ENCODE measurements around the gene REEP2. TPM values are rescaled to one million over a fixed set of nuclear protein-coding genes. Genes with fewer than 3 reads are reported as not detected.

Gene REEP2
- total RNA-seq, 1 experiment from 2014 or later: 2.7 TPM

DNA sequence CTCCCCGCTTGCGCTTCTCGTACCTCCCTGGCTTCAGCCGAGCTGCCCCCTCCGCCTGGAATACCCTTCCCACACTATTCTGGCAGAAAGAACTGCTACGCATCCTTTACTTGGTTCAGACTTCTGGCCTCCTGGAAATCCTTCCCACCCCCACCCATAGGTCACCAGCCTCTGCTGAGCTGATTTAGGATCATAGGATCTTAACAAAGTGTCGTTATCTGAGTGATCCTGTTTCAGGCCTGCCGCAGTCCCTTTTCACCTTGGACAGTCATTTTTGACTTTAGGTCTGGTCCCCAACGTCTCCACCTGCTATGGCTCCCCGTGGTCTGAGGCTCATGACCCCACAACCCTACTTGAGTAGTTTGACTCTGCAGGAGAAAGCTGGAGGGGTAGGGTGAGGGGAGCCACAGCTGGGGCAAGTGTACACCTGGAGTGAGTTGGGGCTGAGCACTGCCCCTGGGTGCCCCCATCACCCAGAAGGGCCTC lies 53.7 kb downstream of the REEP2 start:
- TF ChIP-seq, protein P1, sequence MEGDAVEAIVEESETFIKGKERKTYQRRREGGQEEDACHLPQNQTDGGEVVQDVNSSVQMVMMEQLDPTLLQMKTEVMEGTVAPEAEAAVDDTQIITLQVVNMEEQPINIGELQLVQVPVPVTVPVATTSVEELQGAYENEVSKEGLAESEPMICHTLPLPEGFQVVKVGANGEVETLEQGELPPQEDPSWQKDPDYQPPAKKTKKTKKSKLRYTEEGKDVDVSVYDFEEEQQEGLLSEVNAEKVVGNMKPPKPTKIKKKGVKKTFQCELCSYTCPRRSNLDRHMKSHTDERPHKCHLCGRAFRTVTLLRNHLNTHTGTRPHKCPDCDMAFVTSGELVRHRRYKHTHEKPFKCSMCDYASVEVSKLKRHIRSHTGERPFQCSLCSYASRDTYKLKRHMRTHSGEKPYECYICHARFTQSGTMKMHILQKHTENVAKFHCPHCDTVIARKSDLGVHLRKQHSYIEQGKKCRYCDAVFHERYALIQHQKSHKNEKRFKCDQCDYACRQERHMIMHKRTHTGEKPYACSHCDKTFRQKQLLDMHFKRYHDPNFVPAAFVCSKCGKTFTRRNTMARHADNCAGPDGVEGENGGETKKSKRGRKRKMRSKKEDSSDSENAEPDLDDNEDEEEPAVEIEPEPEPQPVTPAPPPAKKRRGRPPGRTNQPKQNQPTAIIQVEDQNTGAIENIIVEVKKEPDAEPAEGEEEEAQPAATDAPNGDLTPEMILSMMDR (IDR thresholded peaks at IDR 0.05; ENCODE audit: unreplicated experiment): no peak
- no TSS peak for BruUV-seq (replicated peaks)
- H3K27ac Mint-ChIP-seq (ENCODE audit: unreplicated experiment): peak overlapping the region; percentile 79
- peaks cover 14% of the 10 kb centered on the region for H3K4me1 Mint-ChIP-seq (ENCODE audit: low read depth, unreplicated experiment)
- DNase-seq: no peak
- intact Hi-C loops (cut with micrococcal nuclease; ENCODE audit: unreplicated experiment): no loop called here
- H3K4me3 Mint-ChIP-seq (ENCODE audit: low read depth, unreplicated experiment): peak overlapping the region; percentile 80
- H3K36me3 Mint-ChIP-seq (ENCODE audit: insufficient read depth, unreplicated experiment): peaks cover 16% of the 10 kb centered on the region
- peaks cover 39% of the 10 kb centered on the region for H3K27me3 Mint-ChIP-seq (ENCODE audit: unreplicated experiment)
- CTCF ChIA-PET: interaction anchor here (0.5 to 0.7 kb wide), 5 partner anchors 13 to 622 kb away, joined by 3 to 11 read pairs (median 3); no protein-coding TSS in a partner anchor
- H3K9me3 Mint-ChIP-seq (ENCODE audit: low read depth, unreplicated experiment): no peaks in the 10 kb centered on the region

GRCh38 chr5:138495351-138495750 lies 56.5 kb downstream of the REEP2 start:
- no TSS peak for BruUV-seq (replicated peaks)

More at GRCh38 chr5:138495351-138495750, 56.5 kb downstream of the REEP2 start:
- Mint-ChIP-seq H3K4me1 (ENCODE audit: low read depth, unreplicated experiment) (peaks cover 14% of the 10 kb centered on the region), H3K36me3 (ENCODE audit: insufficient read depth, unreplicated experiment) (peaks cover 16% of the 10 kb centered on the region), H3K9me3 (ENCODE audit: low read depth, unreplicated experiment) (no peaks in the 10 kb centered on the region), H3K4me3 (ENCODE audit: low read depth, unreplicated experiment) (no peak overlapping the region), H3K27me3 (ENCODE audit: unreplicated experiment) (peaks cover 24% of the 10 kb centered on the region), H3K27ac (ENCODE audit: unreplicated experiment) (no peak overlapping the region)
- TF ChIP-seq, protein P1 (IDR thresholded peaks at IDR 0.05; ENCODE audit: unreplicated experiment): no peak
- no peak for DNase-seq
- intact Hi-C loops (cut with micrococcal nuclease; ENCODE audit: unreplicated experiment): no loop called here
- CTCF ChIA-PET: interaction anchor here (0.6 kb wide), 1 partner anchor 718 kb away, joined by 4 read pairs; no protein-coding TSS in a partner anchor

Other genes starting within 250 kb of the REEP2 start
- 45.8 and 46.9 TPM in 2 replicates for gene CDC23, start 225.7 kb upstream of the REEP2 start, total RNA-seq (2022)
- 0.54 and 0.83 TPM in 2 replicates for gene GFRA3, start 164.4 kb upstream of the REEP2 start, total RNA-seq (2022)
- 14.9 and 15.4 TPM in 2 replicates for gene CDC25C, start 107.3 kb upstream of the REEP2 start, total RNA-seq (2022)
- gene FAM53C, start 100.8 kb upstream of the REEP2 start, total RNA-seq (2022): 36.1 and 38.5 TPM in 2 replicates
- gene KDM3B, start 86.4 kb upstream of the REEP2 start, total RNA-seq (2022): 73.5 and 75.1 TPM in 2 replicates
- gene EGR1, start 26.4 kb downstream of the REEP2 start, total RNA-seq (2022): 97.0 TPM in 2 replicates
- gene ETF1, start 104.2 kb downstream of the REEP2 start, total RNA-seq (2022): 159 and 164 TPM in 2 replicates
- gene HSPA9, start 136.3 kb downstream of the REEP2 start, total RNA-seq (2022): 455 and 460 TPM in 2 replicates

Measured in Calu3 (cell line).